Lung (tissue), 12 donors: Measurements from ENCODE around the gene EPM2A. TPM values are rescaled to one million over a fixed set of nuclear protein-coding genes. Genes with fewer than 3 reads are reported as not detected.

Experiments
- ATAC-seq: fragments of 200-7000 bp; cut with Tn5 transposase; one replicate; pipeline ENCODE4 v1.9.1; 2020; ENCODE audit warnings: moderate number of reproducible peaks; ENCODE audit not compliant: insufficient read depth, low FRiP score
- DNase-seq, 3 donors: peaks; one replicate each; pipeline ENCODE4 v3.0.0-alpha.2; 2013 to 2017
- H3K27ac ChIP-seq, 2 donors: one replicate each; pipeline ENCODE4 v1.5.1; 2013; ENCODE audit warnings: mild to moderate bottlenecking in 2 of 2, moderate library complexity in 2 of 2, control low read depth in 1 of 2, inconsistent platforms in 1 of 2, low read depth in 1 of 2, low read length in 1 of 2
- H3K27me3 ChIP-seq, 3 donors: one replicate each; pipeline ENCODE4 v1.5.1; 2013; ENCODE audit warnings: low read length in 2 of 3; ENCODE audit not compliant: control insufficient read depth in 3 of 3, insufficient read depth in 3 of 3
- H3K36me3 ChIP-seq, 4 donors: one replicate each; pipeline ENCODE4 v1.5.1; 2013; ENCODE audit warnings: low read length in 4 of 4, mild to moderate bottlenecking in 1 of 4, moderate library complexity in 1 of 4; ENCODE audit not compliant: control insufficient read depth in 4 of 4, insufficient read depth in 4 of 4
- H3K4me1 ChIP-seq, 5 donors: one replicate each; pipeline ENCODE4 v1.5.1; 2013; ENCODE audit warnings: low read length in 5 of 5, mild to moderate bottlenecking in 2 of 5, moderate library complexity in 1 of 5; ENCODE audit not compliant: control insufficient read depth in 5 of 5, insufficient read depth in 5 of 5
- H3K4me3 ChIP-seq: one replicate; pipeline ENCODE4 v1.5.1; 2013; ENCODE audit warnings: mild to moderate bottlenecking, control low read depth, moderate library complexity
- H3K9ac ChIP-seq, 2 donors: one replicate each; pipeline ENCODE4 v1.5.1; 2013; ENCODE audit warnings: low read length in 2 of 2, control low read depth in 1 of 2; ENCODE audit not compliant: insufficient read depth in 1 of 2
- H3K9me3 ChIP-seq, 4 donors: one replicate each; pipeline ENCODE4 v1.5.1; 2013; ENCODE audit warnings: low read length in 3 of 4, mild to moderate bottlenecking in 1 of 4, moderate library complexity in 1 of 4; ENCODE audit not compliant: control insufficient read depth in 4 of 4, insufficient read depth in 3 of 4
- WGBS, 2 donors: extraction: QIAGEN DNeasy Blood & Tissue Kit; methylation state at CpG; one replicate each; pipeline ENCODE4 v1.1.7; 2013; 5-methylcytosine and 5-hydroxymethylcytosine counted together
- polyA plus RNA-seq, 2 donors: library from polyadenylated mRNA; stranded (reverse); fragments of 200-250 nt; gene quantifications; one replicate each; pipeline ENCODE4 v1.2.1, GENCODE V29; 2013
- total RNA-seq, 2 donors: library from RNA; depleted of rRNA in 1 of 2; stranded (reverse); fragments of >200 nt in 1 of 2; gene quantifications; one replicate each; pipeline ENCODE4 v1.2.1, GENCODE V29; 2014 to 2021
- TF ChIP-seq, protein P1 (sequence below): IDR thresholded peaks from 2 replicates; pipeline ENCODE4 v1.5.1; 2012; ENCODE audit warnings: mild to moderate bottlenecking; ENCODE audit errors: control extremely low read depth, extremely low read depth
- donor health status: control.
- donor health status: control.
- donor health status: Bipolar disorder and iron deficiency.
- donor health status: healthy.
- donor health status: DM: yes; HTN: yes; CAD: no.

The EPM2A gene
- total and polyA plus RNA-seq, 4 donors, result 2.8 to 13.3 (median 5.0) TPM

DNA sequence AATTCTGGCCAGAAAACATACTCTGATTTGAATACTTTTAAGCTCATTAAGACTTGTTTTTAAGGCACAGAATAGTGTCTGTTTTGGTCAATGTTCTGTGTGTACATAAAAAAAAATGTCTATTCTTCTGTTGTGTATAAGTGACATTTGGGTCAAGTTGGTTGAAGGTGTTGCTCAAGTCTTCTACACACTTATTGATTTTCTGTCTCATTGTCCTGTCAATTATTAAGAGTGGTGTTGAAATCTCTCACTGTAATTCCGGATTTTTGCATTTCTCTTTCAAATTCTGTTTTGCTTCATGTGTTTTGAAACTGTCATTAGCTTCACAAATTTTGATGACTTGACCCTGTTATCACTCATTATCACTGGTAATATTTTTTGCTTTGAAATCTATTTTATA is 37.5 kb upstream of the EPM2A start:
- Histone ChIP-seq H3K27me3 (no peaks in the 10 kb centered on the region), H3K27ac (no peak overlapping the region), H3K4me3 (no peak overlapping the region), H3K4me1 (no peaks in the 10 kb centered on the region), H3K9ac (no peak overlapping the region), H3K36me3 (no peaks in the 10 kb centered on the region), H3K9me3 (no peaks in the 10 kb centered on the region)
- ATAC-seq, result no peak
- TF ChIP-seq, protein P1, sequence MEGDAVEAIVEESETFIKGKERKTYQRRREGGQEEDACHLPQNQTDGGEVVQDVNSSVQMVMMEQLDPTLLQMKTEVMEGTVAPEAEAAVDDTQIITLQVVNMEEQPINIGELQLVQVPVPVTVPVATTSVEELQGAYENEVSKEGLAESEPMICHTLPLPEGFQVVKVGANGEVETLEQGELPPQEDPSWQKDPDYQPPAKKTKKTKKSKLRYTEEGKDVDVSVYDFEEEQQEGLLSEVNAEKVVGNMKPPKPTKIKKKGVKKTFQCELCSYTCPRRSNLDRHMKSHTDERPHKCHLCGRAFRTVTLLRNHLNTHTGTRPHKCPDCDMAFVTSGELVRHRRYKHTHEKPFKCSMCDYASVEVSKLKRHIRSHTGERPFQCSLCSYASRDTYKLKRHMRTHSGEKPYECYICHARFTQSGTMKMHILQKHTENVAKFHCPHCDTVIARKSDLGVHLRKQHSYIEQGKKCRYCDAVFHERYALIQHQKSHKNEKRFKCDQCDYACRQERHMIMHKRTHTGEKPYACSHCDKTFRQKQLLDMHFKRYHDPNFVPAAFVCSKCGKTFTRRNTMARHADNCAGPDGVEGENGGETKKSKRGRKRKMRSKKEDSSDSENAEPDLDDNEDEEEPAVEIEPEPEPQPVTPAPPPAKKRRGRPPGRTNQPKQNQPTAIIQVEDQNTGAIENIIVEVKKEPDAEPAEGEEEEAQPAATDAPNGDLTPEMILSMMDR, result no peak
- DNase-seq, result no peak
- WGBS, 2 donors, result 84 to 93% methylated on average over 1 of the region's 1 CpG

- no peaks in the 10 kb centered on the region for H3K36me3 ChIP-seq
- H3K9ac ChIP-seq, result no peak overlapping the region
- no peak overlapping the region for H3K4me3 ChIP-seq
- H3K27me3 ChIP-seq, result no peaks in the 10 kb centered on the region
- ATAC-seq, result no peak
- H3K4me1 ChIP-seq, result peaks cover 0 to 4% (median 0%) of the 10 kb centered on the region in 5 donors
- DNase-seq, result no peak
- TF ChIP-seq, protein P1, result no peak
- H3K27ac ChIP-seq, result no peak overlapping the region
- no peaks in the 10 kb centered on the region for H3K9me3 ChIP-seq
Measured at GRCh38 chr6:145765449-145765848, 30.1 kb upstream of the EPM2A start.

DNA sequence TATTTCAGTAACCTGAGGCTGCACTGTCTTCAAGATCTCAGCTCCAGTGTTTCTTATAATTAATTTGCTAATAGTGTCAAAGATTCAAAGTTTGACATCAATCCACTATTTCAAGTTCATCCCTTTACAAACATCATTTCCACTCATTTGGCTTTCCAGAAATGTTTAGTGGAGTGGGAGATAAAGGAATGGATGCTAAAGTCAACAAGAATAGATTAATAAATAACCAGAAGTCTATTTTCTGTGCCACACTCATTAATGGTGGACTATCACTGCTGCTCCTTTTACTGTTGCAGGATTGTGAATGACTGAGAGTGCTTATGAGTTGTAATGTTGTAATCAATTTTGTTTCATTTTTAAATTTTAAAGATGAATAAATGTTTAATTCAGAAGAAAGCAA is 28.4 kb upstream of the EPM2A start:
- Histone ChIP-seq H3K9ac (no peak overlapping the region), H3K36me3 (no peaks in the 10 kb centered on the region), H3K27me3 (no peaks in the 10 kb centered on the region), H3K27ac (no peak overlapping the region), H3K4me3 (no peak overlapping the region), H3K4me1 (peaks cover 0 to 4% (median 0%) of the 10 kb centered on the region in 5 donors), H3K9me3 (no peaks in the 10 kb centered on the region)
- DNase-seq (no peak), ATAC-seq (no peak)
- TF ChIP-seq, protein P1, result no peak

DNA sequence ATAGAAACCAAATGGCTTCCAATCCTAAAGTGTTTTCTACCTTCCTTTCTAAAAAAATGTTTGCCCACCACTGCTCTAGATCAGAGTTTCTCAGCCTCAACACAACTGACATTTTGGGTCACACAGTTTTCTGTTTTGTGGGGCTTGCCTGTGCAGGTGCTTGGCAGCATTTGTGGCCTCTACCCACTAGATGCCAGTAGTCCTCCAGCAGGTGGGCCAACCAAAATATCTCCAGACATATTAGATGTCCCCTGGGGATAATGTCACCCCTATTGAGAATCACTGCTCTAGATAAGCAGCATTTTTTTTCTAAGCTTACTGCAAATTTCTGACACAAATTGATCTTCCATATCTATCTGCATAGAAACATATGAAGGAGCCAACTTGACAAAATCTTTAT is 26.3 kb upstream of the EPM2A start:
- H3K27me3 ChIP-seq, result no peaks in the 10 kb centered on the region
- no peak overlapping the region for H3K27ac ChIP-seq
- TF ChIP-seq, protein P1, result no peak
- no peak overlapping the region for H3K9ac ChIP-seq
- ATAC-seq, result no peak
- H3K4me1 ChIP-seq, result peaks cover 0 to 4% (median 0%) of the 10 kb centered on the region in 5 donors
- no peak overlapping the region for H3K4me3 ChIP-seq
- no peak for DNase-seq
- H3K36me3 ChIP-seq, result no peaks in the 10 kb centered on the region
- no peaks in the 10 kb centered on the region for H3K9me3 ChIP-seq
